Activated naive CD4-positive, alpha-beta T cell treated with anti-CD3 and anti-CD28 coated beads, Interleukin-2, amount 50 U/mL, for 24 hours (primary cell): ENCODE data around the gene ZNF710.

Experiments used
- H3K27ac Mint-ChIP-seq: one replicate; pipeline ENCODE4 v1.8.0; 2021; ENCODE audit warnings: mild to moderate bottlenecking, mixed read lengths
- H3K27me3 Mint-ChIP-seq: one replicate; pipeline ENCODE4 v1.8.0; 2021; ENCODE audit warnings: mixed read lengths
- H3K36me3 Mint-ChIP-seq: one replicate; pipeline ENCODE4 v1.8.0; 2021; ENCODE audit warnings: mixed read lengths
- H3K4me1 Mint-ChIP-seq: one replicate; pipeline ENCODE4 v1.8.0; 2021; ENCODE audit warnings: mixed read lengths
- H3K4me3 Mint-ChIP-seq: one replicate; pipeline ENCODE4 v1.8.0; 2021; ENCODE audit warnings: mild to moderate bottlenecking, mixed read lengths
- H3K9me3 Mint-ChIP-seq: one replicate; pipeline ENCODE4 v1.8.0; 2021; ENCODE audit warnings: mixed read lengths

The ZNF710 gene

GRCh38 chr15:90083419-90083818, 82.3 kb downstream of the ZNF710 start:
- Mint-ChIP-seq H3K4me1 (peaks cover 6% of the 10 kb centered on the region), H3K27me3 (no peaks in the 10 kb centered on the region), H3K4me3 (no peak overlapping the region), H3K27ac (no peak overlapping the region), H3K9me3 (no peaks in the 10 kb centered on the region), H3K36me3 (peaks cover 6% of the 10 kb centered on the region)

DNA sequence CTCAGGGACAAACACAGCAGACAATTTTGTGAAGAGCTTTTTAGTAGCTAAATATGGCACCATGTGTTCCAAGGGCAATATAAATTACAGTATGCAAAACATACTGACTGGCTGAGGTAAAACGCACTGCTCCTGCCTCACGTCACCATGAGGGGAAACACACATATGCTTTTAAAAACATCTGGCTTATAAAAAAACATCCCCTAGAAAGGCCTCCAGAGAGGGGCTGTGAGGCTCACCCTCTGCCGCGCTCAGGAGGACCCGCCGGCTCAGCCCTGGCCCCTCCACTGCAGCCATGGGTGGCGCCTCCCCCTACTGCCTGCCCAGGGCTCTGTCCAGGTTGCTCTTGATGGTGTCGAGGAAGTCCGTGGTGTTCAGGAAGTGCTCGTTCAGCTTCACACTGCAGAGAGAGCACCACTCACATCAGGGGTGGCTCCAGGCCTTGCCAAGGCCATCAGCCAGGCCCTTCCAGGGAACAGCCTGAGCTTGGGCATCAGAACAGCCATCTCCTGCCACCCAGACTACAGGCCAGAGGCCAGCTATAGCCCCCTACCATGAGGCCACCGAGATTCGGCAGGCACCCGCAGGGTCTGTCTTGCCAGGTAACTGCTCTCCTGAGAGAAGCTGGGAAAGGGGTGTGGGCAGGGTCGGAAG, 83.0 kb downstream of the ZNF710 start:
- Mint-ChIP-seq H3K36me3 (peaks cover 6% of the 10 kb centered on the region), H3K27me3 (no peaks in the 10 kb centered on the region), H3K27ac (no peak overlapping the region)

GRCh38 chr15:90084876-90085423, 83.8 kb downstream of the ZNF710 start:
- no peak overlapping the region for H3K4me3 Mint-ChIP-seq
- H3K36me3 Mint-ChIP-seq: peaks cover 6% of the 10 kb centered on the region
- no peak overlapping the region for H3K27ac Mint-ChIP-seq
- peaks cover 6% of the 10 kb centered on the region for H3K4me1 Mint-ChIP-seq
- H3K27me3 Mint-ChIP-seq: no peaks in the 10 kb centered on the region
- H3K9me3 Mint-ChIP-seq: no peaks in the 10 kb centered on the region

More for the DNA sequence above, 83.0 kb downstream of the ZNF710 start:
- Mint-ChIP-seq H3K4me3 (no peak overlapping the region), H3K4me1 (peaks cover 6% of the 10 kb centered on the region), H3K9me3 (no peaks in the 10 kb centered on the region)

DNA sequence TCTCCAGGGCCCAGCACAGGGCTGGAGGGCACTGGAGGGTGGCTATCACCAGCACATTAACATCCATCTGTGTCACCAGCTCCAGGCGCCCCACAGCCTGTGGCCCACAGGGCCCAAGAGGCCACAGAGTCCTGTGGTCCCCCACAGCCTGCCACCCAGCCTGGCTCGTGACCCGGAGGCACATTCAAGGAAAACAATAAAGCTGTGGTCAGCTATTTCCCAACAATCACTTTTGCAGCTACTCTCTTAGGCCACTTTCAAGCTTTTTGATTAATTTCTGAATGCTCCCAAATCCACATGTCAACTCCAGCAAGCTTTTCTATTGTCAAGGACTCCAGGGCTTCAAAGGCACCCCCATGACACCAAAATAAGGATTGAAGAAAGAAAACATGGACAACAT, 84.4 kb downstream of the ZNF710 start:
- Mint-ChIP-seq H3K4me3 (no peak overlapping the region), H3K27me3 (no peaks in the 10 kb centered on the region), H3K36me3 (peaks cover 6% of the 10 kb centered on the region), H3K4me1 (peaks cover 6% of the 10 kb centered on the region), H3K9me3 (no peaks in the 10 kb centered on the region), H3K27ac (peak overlapping the region; percentile 23)

DNA sequence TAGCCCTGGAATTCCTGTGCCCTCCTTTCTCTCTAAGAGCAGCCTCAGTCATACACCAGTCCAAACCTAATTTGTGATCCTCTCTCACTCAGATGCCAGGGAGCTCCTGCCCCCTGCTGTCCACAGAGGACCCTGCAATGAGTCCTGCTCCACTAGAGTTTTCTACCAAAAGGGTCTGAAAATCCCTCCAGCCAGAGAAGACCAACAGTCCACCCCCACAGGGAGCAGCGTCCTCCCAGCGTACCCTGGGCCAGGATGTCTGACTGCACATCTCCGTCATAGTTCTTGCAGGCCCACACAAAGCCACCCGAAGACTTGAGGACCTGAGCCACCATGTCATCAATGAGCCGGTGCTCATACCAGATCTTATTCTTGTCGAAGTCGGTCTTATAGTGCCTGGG, 85.7 kb downstream of the ZNF710 start:
- H3K4me1 Mint-ChIP-seq: peaks cover 6% of the 10 kb centered on the region
- H3K27ac Mint-ChIP-seq: peak overlapping the region; percentile 35
- no peaks in the 10 kb centered on the region for H3K27me3 Mint-ChIP-seq
- H3K9me3 Mint-ChIP-seq: no peaks in the 10 kb centered on the region
- no peak overlapping the region for H3K4me3 Mint-ChIP-seq
- H3K36me3 Mint-ChIP-seq: peaks cover 8% of the 10 kb centered on the region

DNA sequence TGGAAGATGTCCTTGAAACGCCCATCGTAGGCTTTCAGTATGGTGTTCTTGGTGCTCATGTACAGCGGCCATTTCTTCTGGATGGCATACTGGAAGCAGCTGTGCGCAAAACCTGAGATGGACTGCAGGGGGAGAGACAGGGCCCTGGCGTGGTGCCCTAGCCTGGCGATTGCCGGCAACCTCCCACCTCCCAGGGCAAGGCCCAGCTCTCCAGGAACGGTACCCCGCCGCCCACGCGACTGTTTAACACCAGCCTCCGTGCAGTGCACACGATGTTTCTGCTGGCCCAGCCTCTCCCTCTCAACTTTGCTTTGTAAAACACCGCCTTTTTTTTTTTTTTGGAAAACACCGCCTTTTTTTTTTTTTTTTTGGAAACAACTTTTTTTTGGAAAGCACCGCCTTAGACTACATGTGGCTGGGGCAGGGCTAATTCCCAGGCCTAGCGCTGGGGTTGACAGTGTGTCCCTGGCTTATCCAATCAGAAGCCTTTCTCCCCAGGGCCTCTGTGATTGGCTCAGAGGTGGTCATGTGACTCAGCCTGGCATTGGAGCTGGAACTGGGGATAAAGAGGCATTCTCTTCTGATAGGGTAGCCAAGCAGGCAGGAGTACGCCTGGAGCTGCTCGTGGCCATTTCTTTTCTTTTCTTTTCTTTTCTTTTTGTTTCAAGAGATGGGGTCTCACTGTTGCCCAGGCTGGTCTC, 86.5 kb downstream of the ZNF710 start:
- Mint-ChIP-seq H3K27me3 (no peaks in the 10 kb centered on the region), H3K9me3 (no peaks in the 10 kb centered on the region), H3K4me3 (no peak overlapping the region), H3K27ac (peak overlapping the region; percentile 35), H3K4me1 (peaks cover 6% of the 10 kb centered on the region), H3K36me3 (peaks cover 10% of the 10 kb centered on the region)

DNA sequence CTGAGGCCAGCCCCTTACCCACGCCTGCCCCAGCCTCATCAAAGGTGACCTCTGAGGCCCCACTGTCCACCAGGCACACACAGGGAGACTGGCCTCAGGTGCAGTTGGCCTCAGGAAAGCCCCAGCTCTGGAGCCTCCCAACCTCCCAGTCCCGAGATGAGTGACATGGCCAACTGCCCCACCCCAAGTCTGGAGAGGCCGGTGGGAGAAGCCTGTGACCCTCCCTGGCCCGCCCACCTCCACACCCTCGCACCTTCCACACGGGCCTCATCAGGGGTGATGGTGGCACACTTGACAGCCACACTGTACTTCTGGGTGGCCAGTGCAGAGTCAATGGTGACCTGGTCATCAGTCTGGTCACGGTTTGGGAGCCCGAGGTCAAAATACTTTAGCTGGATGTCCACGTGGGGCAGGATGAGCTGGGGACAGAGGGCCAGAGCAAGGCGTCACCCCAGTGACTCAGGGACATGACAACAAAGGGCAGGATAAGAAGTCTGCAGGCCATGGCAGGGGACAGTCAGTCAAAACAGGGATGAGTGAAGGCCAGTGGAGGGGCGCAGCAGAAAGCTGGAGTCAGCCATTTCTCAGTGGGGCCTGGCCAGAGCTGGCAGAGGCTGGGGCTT, 89.2 kb downstream of the ZNF710 start:
- Mint-ChIP-seq H3K27ac (peak overlapping the region; percentile 76), H3K9me3 (no peaks in the 10 kb centered on the region), H3K36me3 (peaks cover 10% of the 10 kb centered on the region), H3K4me1 (peaks cover 24% of the 10 kb centered on the region), H3K4me3 (no peak overlapping the region), H3K27me3 (no peaks in the 10 kb centered on the region)

- H3K27ac Mint-ChIP-seq: peak overlapping the region; percentile 30
- H3K27me3 Mint-ChIP-seq: no peaks in the 10 kb centered on the region
- peaks cover 33% of the 10 kb centered on the region for H3K4me1 Mint-ChIP-seq
- no peak overlapping the region for H3K4me3 Mint-ChIP-seq
- H3K36me3 Mint-ChIP-seq: peaks cover 10% of the 10 kb centered on the region
- no peaks in the 10 kb centered on the region for H3K9me3 Mint-ChIP-seq
These were observed 90.2 kb downstream of the ZNF710 start for GRCh38 chr15:90091156-90091931.

- peak overlapping the region; percentile 97 for H3K27ac Mint-ChIP-seq
- peak overlapping the region; percentile 64 for H3K4me3 Mint-ChIP-seq
- peaks cover 6% of the 10 kb centered on the region for H3K36me3 Mint-ChIP-seq
- no peaks in the 10 kb centered on the region for H3K27me3 Mint-ChIP-seq
- no peaks in the 10 kb centered on the region for H3K9me3 Mint-ChIP-seq
- H3K4me1 Mint-ChIP-seq: peaks cover 68% of the 10 kb centered on the region
These were observed 94.4 kb downstream of the ZNF710 start for GRCh38 chr15:90095521-90095959.

GRCh38 chr15:90097475-90097874, 96.4 kb downstream of the ZNF710 start:
- Mint-ChIP-seq H3K27me3 (no peaks in the 10 kb centered on the region), H3K27ac (peak overlapping the region; percentile 93), H3K4me1 (peaks cover 78% of the 10 kb centered on the region), H3K4me3 (peak overlapping the region; percentile 87), H3K36me3 (peaks cover 2% of the 10 kb centered on the region), H3K9me3 (no peaks in the 10 kb centered on the region)

- Mint-ChIP-seq H3K27me3 (no peaks in the 10 kb centered on the region), H3K4me3 (peak overlapping the region; percentile 87), H3K36me3 (peaks cover 2% of the 10 kb centered on the region)
These were observed 98.1 kb downstream of the ZNF710 start for GRCh38 chr15:90099072-90099867.

DNA sequence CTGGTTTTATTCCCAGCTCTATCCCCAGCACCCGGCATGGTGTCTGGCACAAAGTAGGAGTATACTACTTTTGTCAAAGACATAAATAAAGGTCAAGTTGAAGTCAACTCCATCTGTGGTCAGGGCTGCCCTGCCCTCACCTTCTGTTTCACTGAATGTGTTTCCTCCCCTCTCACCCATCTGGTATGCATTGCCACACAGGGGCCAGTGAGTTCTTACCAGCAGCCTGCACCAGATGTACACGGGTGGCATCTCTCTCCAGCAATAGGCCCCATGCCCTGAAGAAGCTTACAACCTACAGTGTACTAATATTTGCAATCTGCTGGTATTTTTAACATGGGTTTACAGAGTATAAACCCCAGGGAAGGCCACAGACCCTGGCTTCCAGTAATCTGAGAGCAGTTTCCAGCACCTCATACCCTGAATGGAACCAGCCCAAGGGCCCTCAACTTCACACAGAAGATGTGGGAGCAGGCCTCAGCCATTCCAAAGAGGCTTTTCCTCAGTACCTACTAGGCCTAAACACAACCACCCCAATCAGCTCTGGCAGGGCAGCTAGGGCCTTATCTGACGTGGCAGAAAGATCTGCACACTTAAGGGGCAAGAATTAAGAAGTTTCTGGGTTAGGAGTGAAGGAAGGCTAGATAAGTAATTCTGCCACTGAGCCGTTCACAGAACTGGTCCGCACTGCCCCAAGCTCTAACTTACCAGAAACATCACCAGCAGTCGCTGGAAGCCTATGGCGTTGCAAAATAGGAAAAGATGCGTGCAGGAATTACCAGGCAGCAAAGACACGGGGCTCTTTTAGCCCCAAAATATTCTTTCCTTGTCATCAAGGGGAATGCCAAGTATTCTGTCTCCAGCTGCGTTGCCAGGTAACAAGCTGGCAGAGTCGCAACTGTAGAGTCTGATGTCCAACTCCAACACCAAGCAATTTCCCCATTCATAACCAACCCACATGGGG, 99.0 kb downstream of the ZNF710 start:
- Mint-ChIP-seq H3K27ac (peak overlapping the region; percentile 98), H3K27me3 (no peaks in the 10 kb centered on the region), H3K9me3 (no peaks in the 10 kb centered on the region), H3K4me1 (peaks cover 69% of the 10 kb centered on the region), H3K36me3 (peaks cover 2% of the 10 kb centered on the region), H3K4me3 (peak overlapping the region; percentile 87)

More at GRCh38 chr15:90099072-90099867, 98.1 kb downstream of the ZNF710 start:
- Mint-ChIP-seq H3K27ac (peak overlapping the region; percentile 98), H3K9me3 (no peaks in the 10 kb centered on the region), H3K4me1 (peaks cover 76% of the 10 kb centered on the region)

GRCh38 chr15:90101130-90101968, 100.2 kb downstream of the ZNF710 start:
- Mint-ChIP-seq H3K4me1 (peaks cover 59% of the 10 kb centered on the region), H3K9me3 (no peaks in the 10 kb centered on the region), H3K36me3 (peaks cover 2% of the 10 kb centered on the region), H3K27ac (peak overlapping the region; percentile 98), H3K27me3 (no peaks in the 10 kb centered on the region), H3K4me3 (peak overlapping the region; percentile 87)
